Left ventricle myocardium superior (tissue), 1 donor: Measurements from ENCODE around the gene DDX54. TPM values are rescaled to one million over a fixed set of nuclear protein-coding genes. Genes with fewer than 3 reads are reported as not detected.
A peak's percentile ranks its signal among the peaks of the same experiment; 100 is the strongest.

Experiments
- ATAC-seq: fragments of 200-7000 bp; cut with Tn5 transposase; one replicate; pipeline ENCODE4 v1.9.1; 2020; ENCODE audit warnings: mild to moderate bottlenecking, moderate library complexity
- DNase-seq: peaks from one replicate; pipeline ENCODE4 v3.0.0-alpha.2; 2020
- intact Hi-C: fragments of 100-400 bp; cut with micrococcal nuclease; formaldehyde crosslinking; loops from one replicate; pipeline ENCODE4 v1.11.0; 2022
- total RNA-seq: library from RNA; stranded (reverse); fragmentation: NEBNext Ultra II Directional; extraction: Animal tissue kit (Norgen Biotek cat#: 25700); gene quantifications from one replicate; pipeline ENCODE4 v1.2.1, GENCODE V29; 2021
- donor health status: DM: no; HTN: yes; CAD: no; lungs with severe emphysema.

The DDX54 gene
- total RNA-seq, 1 donor from 2014 or later = 33.8 TPM

DNA sequence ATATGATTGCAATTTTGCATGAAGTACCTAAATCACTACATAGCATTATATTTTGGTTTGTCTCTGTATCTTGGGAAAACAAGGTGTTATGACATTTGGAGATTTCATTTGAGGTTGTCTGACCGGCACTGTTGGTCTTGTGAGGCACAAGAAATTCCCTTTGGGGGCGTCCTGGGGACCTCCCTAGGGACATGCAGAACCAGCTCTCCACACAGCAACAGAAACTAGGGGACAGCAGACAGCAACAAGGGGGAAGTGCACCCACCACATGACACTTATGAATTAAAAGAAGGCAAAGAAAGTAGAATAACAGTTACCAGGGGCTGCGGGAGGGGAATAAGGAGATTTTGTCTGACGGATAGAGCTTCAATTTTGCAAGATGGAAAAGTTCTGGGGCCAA lies 14.4 kb downstream of the DDX54 start:
- no peak for ATAC-seq

GRCh38 chr12:113170457-113170856 lies 14.8 kb downstream of the DDX54 start:
- DNase-seq (no peak), ATAC-seq (no peak)
- intact Hi-C loops = no loop called here

More for the DNA sequence above, 14.4 kb downstream of the DDX54 start:
- intact Hi-C loops = no loop called here
- DNase-seq = no peak

- DNase-seq (no peak), ATAC-seq (no peak)
- intact Hi-C loops = no loop called here
Observed at GRCh38 chr12:113169697-113170096, 15.6 kb downstream of the DDX54 start.

DNA sequence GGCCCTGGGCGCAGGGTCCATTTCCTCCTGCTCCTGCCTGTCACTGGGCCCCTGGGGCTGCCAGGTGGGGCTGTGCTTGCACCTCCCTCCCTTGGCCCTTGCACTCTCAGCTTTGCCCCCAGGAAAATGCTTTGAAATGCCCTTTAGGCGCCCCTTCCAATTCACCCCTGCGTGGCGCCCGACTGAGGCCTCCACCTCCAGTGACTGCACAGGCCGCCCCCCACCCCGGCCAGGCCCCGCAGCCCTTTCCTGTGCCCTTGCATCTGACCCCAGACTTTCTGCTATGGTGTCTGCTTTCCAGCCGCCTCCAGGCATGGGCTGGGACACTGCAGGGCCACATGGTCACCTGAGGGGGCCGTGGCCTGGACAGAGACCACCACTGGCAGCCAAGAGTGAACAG lies 17.4 kb downstream of the DDX54 start:
- DNase-seq (no peak), ATAC-seq (no peak)
- intact Hi-C loops = no loop called here

GRCh38 chr12:113165521-113166450 lies 19.5 kb downstream of the DDX54 start:
- intact Hi-C loops = no loop called here
- no peak for ATAC-seq
- DNase-seq = no peak

DNA sequence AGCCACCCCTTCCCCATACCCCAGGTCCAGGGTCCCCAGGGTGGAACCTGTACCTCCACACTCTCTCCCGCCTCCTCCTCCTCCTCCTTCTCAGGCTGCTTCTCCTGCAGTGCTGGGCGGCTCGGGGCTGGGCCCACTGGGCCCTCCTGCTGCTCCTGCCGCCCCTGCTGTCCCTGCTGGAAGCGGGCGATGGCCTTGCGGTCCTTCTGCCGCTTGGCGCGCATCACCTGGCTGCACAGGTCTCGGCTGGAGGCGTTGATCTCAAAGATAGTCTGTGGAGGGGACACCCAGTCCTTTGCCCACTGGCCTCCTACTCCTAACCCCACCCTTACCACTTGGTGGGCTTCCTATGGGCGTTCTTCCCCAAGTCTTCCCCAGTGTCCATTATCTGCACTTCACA lies 21.3 kb downstream of the DDX54 start:
- DNase-seq (no peak), ATAC-seq (no peak)
- intact Hi-C loops = no loop called here

GRCh38 chr12:113163030-113163360 lies 22.3 kb downstream of the DDX54 start:
- DNase-seq = no peak
- ATAC-seq = no peak
- intact Hi-C loops = no loop called here

DNA sequence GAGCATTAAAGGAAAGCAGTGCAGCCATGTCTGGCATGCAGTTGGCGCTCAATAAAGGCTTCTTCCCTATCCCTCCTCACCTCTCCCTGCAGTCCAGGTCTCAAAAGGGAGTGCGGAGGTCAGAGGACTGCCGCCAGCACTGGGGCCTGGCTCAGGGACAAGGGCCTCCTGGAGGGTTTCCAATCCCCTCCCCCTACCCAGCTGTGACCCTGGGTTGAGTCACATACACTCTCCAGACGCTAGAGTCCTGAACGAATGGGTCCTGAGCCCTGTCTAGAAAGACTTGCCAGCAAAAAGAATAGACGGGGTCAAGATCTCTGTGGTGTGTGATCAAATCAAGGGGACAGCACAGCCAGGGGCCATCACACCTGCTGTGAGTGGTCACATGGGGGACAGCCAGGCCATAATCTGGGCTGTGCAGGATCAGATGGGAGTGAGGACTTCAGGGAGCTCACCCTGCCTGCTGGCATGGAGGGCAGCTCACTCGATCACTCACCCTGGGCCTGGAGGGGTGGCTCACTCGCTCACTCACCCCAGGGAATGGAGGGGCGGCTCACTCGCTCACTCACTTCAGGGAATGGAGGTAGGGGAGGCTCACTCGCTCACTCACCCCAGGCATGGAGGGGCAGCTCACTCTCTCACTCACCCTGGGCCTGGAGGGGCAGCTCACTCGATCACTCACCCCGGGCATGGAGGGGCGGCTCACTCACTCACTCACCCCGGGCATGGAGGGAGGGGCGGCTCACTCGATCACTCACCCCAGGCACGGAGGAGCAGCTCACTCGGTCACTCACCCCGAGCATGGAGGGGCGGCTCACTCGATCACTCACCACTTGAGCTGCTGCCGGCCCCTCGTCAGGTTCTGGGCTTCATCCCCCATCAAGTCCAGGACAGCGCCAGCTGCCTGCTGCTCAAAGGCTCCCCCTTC lies 22.9 kb downstream of the DDX54 start:
- intact Hi-C loops = no loop called here
- no peak for DNase-seq
- ATAC-seq = peak; percentile 65

GRCh38 chr12:113161415-113162016 lies 23.8 kb downstream of the DDX54 start:
- no peak for ATAC-seq
- intact Hi-C loops = no loop called here
- no peak for DNase-seq

DNA sequence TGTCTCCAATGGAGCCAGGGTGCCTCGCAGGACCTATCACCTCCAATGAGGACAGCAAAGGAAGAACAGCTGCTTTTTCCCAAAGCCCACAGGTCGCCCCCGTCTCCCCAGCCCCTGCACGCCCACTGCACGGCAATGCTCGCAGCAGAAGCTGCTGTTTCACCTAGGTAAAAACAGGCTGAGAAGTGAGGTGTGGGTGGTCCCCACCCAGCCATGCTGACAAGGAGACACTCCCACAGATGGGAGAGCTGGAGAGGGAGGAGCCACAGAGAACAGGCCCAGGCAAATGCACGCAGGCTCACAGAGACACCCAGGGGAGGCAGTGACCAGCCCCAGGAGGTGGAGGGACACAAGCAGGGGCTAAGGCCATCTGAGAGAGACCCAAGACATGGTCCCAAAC lies 25.3 kb downstream of the DDX54 start:
- DNase-seq = no peak
- ATAC-seq = no peak
- intact Hi-C loops = loop anchor here (10.0 kb wide), 1 partner anchor 115 kb away; no protein-coding TSS in a partner anchor

GRCh38 chr12:113158439-113159203 lies 26.7 kb downstream of the DDX54 start:
- intact Hi-C loops = loop anchor here (10.0 kb wide), 1 partner anchor 114 kb away; no protein-coding TSS in a partner anchor
- DNase-seq = no peak
- no peak for ATAC-seq

DNA sequence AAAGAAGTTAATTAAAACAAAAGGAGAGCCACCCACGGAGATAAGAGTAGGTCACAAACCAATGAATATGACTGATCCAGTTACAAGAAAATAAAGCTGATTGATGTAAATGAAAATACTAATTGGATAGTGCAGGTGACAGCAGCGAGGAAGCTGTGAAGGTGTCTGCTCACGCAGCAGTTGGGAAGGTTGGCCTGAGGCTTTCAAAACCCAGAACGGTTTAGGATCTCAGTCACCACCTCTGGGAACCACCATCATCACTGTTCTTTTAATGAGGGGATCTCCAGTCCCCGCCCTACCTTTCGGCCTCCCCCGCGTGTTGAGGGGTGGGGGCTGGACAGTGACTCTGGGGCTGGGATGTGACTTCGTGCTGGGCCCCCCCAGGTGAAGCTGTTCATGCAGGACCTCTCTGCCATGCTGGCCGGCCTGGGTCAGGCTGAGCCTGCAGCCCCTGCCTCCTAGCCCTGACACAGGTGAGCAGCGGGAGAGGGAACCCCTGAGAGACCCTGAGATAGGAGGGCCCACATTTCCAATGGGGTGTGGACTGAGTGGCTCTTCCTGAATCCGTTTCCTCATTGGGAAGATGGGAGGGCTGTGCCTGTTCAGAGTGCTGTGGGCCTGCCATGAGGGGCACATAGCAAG lies 27.9 kb downstream of the DDX54 start:
- no peak for ATAC-seq
- no peak for DNase-seq
- intact Hi-C loops = loop anchor here (10.0 kb wide), 1 partner anchor 113 kb away; no protein-coding TSS in a partner anchor

DNA sequence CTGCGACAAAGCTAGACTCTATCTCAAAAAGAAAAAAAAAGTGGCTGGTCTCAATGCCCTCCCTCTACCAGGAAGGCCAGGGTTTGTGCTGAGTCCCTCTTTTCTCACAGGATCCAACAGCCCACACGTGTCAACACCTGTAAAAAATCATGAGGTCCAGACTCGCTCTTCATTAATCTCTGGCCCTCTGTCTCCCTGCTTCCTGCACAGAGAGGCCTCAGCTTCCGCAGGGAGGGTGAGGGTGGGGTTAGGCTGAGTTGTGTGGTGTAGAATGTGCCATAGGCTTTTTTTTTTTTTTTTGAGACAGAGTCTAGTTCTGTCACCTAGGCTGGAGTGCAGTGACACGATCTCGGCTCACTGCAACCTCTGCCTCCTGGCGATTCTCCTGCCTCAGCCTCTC lies 29.6 kb downstream of the DDX54 start:
- intact Hi-C loops = loop anchor here (10.0 kb wide), 1 partner anchor 111 kb away; no protein-coding TSS in a partner anchor
- DNase-seq (no peak), ATAC-seq (no peak)

- DNase-seq (no peak), ATAC-seq (no peak)
- intact Hi-C loops = loop anchor here (10.0 kb wide), 1 partner anchor 110 kb away; no protein-coding TSS in a partner anchor
Observed at GRCh38 chr12:113155060-113155459, 30.2 kb downstream of the DDX54 start.

- intact Hi-C loops = loop anchor here (10.0 kb wide), 1 partner anchor 110 kb away; no protein-coding TSS in a partner anchor
- no peak for DNase-seq
- ATAC-seq = peak; percentile 11
Observed at GRCh38 chr12:113154351-113154973, 30.8 kb downstream of the DDX54 start.

GRCh38 chr12:113152835-113153814 lies 32.2 kb downstream of the DDX54 start:
- intact Hi-C loops = loop anchor here (10.0 kb wide), 1 partner anchor 108 kb away; no protein-coding TSS in a partner anchor
- DNase-seq (peak; percentile 84), ATAC-seq (peak; percentile 90)
